Hepatocyte (in vitro differentiated cells): ENCODE data around the gene GASK1A.
"Not testable (repeated sequence)": the region's sequence is repeated elsewhere in the genome, so short reads cannot be mapped to it uniquely, and the experiment has no call there.

Experiments used
- CTCF ChIP-seq: fragments of 200-600 bp; sonication (generic); IDR thresholded peaks from 2 replicates; pipeline ENCODE4 v1.5.1; 2016; ENCODE audit warnings: antibody characterized with exemption, mild to moderate bottlenecking; ENCODE audit not compliant: poor library complexity
- EZH2phosphoT487 ChIP-seq: fragments of 200-600 bp; sonication (generic); IDR thresholded peaks from one replicate; pipeline ENCODE4 v1.6.1; 2018; ENCODE audit warnings: antibody characterized with exemption, mild to moderate bottlenecking, low read depth, moderate library complexity; ENCODE audit not compliant: unreplicated experiment, severe bottlenecking

- not testable (repeated sequence) for TF ChIP-seq CTCF, EZH2phosphoT487
Measured at GRCh38 chr3:43070670-43071069, 91.6 kb downstream of the GASK1A start.
